Skeletal muscle cell (primary cell): ENCODE measurements around the gene CCDC68.
"Not testable (repeated sequence)": the region's sequence is repeated elsewhere in the genome, so short reads cannot be mapped to it uniquely, and the experiment has no call there.

Experiments used
- DNase-seq: peaks from one replicate; pipeline ENCODE4 v3.0.0-alpha.2; 2010; ENCODE audit warnings: low read depth
- H3K4me3 ChIP-seq: 2 replicates; pipeline ENCODE4 v1.5.1; 2011; ENCODE audit warnings: low read depth, mild to moderate bottlenecking, control low read depth, low read length, moderate library complexity

CCDC68 gene

DNA sequence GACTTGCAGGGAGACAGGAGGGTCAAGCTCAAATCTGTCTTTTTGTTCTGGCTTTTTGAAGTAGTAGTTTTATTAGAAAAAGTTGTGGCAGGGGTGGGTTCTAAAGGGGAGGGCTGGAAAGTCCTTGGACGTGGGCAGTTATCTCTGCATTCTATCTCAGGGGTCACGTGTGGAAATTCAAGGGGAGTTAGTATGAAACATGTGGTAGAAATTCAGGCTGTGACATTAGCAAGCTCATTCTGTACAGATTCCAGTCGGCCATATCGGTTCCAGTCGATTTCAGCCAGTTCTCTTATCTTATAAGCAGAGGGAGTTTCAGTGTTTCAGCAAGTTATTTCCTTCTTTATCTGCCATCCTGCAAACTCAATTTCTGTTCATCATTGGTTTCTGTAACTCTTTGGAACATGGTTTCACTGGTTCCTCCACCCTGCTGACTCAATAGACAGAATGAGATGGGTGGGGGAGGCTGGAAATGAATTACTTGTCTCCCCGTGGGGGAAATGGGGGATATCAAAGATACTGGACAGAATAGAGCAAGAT lies 78.0 kb downstream of the CCDC68 start:
- DNase-seq: no peak
- no peak overlapping the region for H3K4me3 ChIP-seq

DNA sequence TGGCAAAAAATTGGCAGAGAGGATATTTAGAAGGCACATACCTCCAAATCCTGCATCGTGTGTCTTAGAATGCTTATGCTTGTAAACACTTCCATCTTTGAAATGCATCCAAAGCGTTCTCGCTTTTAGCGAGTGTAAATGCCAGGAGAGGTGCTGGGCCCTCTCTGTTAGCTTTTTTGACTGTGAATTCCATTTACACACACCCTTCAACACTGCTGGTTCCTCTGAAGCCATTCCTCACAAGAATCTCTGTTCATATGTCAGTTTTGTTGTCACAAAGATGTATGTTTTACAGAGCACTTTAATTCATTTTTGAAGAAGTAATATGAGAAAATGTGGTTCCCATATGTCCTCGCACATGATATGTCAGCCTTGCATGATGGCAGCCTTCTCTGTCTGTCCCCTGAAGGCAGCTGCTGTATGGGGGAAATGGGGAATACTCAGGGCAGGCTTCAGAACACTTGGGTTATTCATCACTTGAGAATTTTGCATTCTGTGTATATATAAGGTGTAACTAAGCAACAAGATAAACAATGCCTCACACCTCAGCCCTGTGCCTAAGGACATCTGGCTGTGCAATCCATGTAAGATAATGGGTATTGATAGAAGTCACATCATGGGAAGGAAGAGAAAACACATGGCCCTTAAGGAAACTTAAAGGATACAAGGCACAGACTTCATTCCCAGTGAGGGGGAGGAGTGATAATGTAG lies 78.7 kb downstream of the CCDC68 start:
- DNase-seq: peak; percentile 56
- no peak overlapping the region for H3K4me3 ChIP-seq

DNA sequence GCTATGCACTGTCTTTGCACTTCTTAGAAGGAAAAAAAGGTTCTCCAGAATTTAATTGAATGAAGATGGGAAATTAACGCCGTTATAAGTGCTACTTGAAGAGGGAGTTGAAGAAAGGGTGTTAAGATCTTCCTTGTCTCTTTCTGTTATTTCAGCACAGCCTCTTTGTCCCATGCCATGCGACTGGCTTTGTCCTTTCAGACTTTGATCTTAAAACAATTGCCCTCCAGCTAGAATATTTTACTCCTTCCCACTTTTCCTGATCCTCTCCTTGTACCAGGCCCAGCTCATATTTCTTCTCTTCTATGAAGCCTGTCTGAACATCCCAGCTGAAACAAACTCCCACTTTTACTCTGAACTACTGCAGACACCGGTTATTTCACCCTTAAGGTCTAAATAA lies 79.6 kb downstream of the CCDC68 start:
- no peak overlapping the region for H3K4me3 ChIP-seq
- no peak for DNase-seq

DNA sequence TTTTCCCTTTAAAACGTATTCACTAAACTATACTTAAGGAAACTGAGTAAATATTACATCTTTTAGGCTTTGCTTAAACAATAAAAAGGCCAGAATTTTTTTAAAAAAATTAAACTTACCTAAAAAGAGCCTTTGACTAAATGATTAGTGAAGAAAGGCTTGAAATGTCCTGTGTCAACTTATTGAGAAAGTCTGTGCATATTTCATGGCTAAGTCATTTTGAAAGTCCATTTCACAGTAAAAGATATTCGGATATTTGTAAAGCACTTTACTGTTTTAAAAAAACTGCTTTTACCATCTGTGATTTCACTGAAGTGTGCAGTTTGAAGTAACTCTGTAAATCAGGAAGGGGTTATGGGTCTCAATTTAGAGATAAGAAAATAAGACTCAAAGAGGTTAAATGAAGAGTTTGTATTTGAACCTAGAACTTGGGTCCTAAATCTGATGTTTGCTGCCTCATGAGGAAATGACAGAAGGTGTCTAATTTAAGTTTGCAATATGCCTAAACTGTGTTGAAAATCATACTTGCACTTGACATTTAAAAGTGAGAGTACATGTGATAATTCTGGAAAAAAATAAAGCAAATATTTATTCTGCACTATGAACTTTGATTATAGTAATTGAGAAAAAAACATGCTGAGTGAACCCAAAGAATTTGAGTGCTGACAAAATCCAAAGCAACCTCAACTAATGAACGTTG lies 80.5 kb downstream of the CCDC68 start:
- no peak overlapping the region for H3K4me3 ChIP-seq
- no peak for DNase-seq

DNA sequence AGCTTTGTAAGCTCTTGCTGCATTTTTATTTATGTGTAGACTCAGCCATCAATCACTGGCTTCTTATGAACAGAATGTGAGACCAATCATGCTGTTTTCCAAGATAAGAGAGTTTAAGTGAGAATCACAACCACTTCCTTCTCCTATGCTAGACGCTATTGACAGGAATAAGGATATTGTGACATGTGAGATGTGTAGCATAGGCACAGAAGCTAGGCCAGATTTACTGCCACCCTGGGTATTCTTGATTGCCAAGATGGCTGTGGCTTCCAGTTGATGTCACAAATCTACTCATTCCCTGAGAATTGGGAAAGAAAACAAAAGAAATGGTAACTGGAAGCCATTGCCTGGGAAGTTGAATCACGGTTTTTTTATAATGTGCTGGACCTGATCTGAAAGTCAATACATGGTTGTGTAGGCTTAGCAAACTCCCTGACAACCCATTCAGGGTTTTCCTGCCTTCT lies 81.1 kb downstream of the CCDC68 start:
- DNase-seq: peak; percentile 44
- no peak overlapping the region for H3K4me3 ChIP-seq

DNA sequence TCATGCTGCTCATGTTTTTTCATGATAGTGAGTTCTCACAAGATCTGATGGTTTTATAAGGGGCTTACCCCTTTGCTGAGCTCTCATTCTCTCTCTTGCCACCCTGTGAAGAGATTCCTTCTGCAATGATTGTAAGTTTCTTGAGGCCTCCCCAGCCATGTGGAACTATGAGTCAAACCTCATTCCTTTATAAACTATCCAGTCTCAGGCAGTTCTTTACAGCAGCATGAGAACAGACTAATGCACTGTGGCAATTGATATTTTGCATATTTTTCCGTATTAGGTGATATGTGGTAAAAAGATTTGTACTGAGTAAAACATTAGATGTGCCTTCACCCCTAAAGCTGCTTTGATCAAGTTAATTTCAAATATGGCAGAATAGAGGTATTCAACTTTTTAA lies 82.2 kb downstream of the CCDC68 start:
- DNase-seq: no peak
- H3K4me3 ChIP-seq: no peak overlapping the region

DNA sequence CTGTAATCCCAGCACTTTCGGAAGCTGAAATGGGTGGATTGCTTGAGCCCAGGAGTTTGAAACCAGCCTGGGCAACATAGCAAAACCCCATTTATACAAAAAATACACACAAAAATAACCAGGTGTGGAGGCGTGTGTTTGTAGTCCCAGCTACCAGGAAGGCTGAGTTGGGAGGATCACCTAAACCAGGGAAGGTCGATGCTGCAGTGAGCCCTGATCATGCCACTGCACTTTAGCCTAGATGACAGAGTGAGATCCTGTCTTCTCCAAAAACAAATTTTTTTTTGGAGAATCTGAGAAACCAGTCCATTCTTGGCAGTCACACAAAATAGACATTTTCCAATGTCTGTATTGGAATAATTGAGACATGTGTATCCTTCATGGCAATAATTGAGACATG lies 84.2 kb downstream of the CCDC68 start:
- H3K4me3 ChIP-seq: no peak overlapping the region
- no peak for DNase-seq

- no peak for DNase-seq
- no peak overlapping the region for H3K4me3 ChIP-seq
These were observed 85.4 kb downstream of the CCDC68 start for GRCh38 chr18:54873884-54874255.

- no peak for DNase-seq
These were observed 86.6 kb downstream of the CCDC68 start for GRCh38 chr18:54872681-54873080.

DNA sequence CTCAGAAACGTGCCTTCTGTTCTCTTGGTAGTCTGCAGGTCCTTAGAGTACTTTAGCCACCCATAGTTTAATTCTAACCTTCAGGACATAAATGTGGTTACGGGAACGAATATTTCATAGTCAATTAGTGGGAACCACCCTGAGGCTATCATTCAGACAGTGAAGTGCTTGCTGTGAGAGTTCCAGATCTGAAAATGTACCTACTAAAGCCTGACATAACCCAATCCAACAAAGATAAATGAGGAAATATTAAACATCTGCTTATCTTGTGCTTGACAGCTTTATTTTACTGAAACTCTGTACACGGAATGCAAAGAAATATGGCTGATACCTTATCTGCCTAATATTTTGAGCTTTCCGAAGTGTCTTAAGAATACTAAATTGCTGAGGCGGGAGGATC lies 88.0 kb downstream of the CCDC68 start:
- no peak for DNase-seq
- no peak overlapping the region for H3K4me3 ChIP-seq

More at GRCh38 chr18:54872681-54873080, 86.6 kb downstream of the CCDC68 start:
- no peak overlapping the region for H3K4me3 ChIP-seq

- DNase-seq: no peak
- no peak overlapping the region for H3K4me3 ChIP-seq
These were observed 92.1 kb downstream of the CCDC68 start for GRCh38 chr18:54867131-54867530.

GRCh38 chr18:54860941-54861340 lies 98.3 kb downstream of the CCDC68 start:
- DNase-seq: no peak
- H3K4me3 ChIP-seq: no peak overlapping the region

GRCh38 chr18:54859667-54860421 lies 99.4 kb downstream of the CCDC68 start:
- no peak overlapping the region for H3K4me3 ChIP-seq
- no peak for DNase-seq

DNA sequence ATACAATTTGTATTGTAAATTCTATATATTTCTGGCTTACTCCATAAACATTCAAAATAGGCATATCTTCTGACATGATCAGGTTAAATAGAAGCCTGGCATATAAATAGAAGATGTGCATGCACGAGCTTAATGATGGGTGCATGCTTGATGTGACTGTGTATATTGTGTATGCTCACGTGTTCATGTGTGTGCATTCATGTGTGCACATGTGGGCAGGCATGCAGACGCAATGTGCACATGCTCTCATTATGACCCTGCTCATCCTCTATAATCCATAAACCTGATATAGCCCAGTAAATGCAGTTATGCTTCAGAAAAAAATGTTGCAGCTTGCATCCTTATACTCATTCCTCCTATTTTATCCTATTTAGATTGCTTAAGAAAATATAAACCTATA lies 101.8 kb downstream of the CCDC68 start:
- DNase-seq: no peak
- H3K4me3 ChIP-seq: no peak overlapping the region

DNA sequence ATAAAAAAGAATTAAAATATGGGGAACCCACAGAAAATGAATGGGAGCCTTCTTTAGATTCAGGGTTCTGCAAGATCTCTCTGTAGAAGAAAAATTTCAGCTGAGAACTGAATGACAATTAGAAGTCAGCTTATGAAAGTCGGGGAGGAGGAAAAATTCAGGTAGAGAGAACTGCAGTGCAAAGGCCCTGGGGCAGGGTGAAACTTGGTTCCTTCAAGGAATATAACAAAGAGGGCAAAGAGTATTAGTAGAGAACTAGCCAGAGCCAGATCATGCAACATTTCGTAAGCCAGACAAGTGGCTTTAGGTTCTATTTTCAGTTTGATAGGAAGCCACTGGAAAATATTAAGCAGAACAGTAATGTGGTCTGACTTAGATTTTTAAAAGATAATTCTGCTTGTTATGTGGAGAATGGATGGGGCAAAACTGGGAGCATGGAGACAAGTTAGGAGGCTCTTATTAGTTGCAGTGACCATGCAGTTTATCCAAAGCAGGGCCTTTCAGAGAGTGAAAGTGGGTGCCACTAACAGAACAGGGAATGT lies 103.1 kb downstream of the CCDC68 start:
- no peak overlapping the region for H3K4me3 ChIP-seq
- DNase-seq: no peak

DNA sequence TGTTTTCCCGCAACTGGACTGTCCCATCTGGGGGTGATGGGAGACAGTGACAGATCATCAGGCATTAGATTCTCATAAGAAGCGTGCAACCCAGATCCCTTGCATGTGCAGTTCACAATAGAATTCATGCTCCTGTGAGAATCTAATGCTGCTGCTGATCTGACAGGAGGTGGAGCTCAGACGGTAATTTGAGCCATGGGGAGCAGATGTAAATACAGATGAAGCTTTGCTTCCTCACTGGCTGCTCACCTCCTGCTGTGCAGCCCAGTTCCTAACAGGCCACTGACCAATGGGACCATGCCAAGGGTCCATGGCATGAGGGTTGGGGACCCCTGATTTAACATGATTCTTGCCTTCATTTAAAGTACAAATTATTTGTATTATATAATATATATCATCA lies 104.2 kb downstream of the CCDC68 start:
- DNase-seq, H3K4me3 ChIP-seq: not testable (repeated sequence)

DNA sequence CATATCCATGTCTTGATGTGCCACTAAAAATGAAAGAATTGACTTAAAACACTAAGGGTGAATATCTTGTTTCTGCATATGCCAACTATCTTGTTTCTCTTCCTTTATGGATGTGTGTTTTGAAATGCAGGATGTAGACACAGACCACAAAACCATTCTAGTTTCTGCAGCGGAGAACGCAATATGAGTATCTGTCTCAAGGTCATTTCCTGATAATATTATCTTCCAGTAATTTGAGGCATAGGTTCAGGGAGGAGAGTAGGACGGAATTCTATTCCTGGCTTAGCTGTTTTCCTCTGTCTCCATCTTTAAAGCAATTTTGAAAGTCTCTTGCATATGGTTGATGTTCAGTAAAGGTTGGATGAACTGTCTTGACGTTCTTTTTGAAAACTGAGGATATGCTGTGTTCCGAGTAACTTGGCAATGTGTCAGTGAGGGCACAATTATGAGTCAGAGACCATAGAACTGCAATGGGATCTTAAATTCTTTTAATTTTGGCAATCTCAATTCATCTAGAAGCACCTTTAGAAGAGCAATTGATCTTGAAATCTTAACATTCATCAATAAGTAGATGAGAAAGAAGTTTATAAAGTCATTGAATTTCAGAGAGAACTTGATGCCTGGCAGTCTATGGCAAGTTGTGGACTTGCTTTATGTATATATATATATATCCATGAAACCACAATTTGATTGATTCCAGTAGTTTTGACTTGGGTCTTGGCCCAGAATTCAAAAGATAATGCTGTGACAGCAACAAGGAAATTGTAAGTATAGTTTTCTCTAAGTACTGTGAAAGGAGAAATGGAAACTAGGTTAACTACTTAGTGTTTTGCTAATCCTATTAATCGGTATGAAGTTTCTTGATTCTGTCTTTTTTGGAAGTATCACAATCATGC lies 106.2 kb downstream of the CCDC68 start:
- no peak overlapping the region for H3K4me3 ChIP-seq
- DNase-seq: no peak
